GM13977 (cell line): Measurements from ENCODE around the gene NCOA7.
A peak's percentile ranks its signal among the peaks of the same experiment; 100 is the strongest.

Experiments used
- DNase-seq: peaks from one replicate; pipeline ENCODE4 v3.0.0; 2012; ENCODE audit warnings: low spot score
- CTCF ChIP-seq: IDR thresholded peaks from 2 replicates; pipeline ENCODE4 v1.5.1; 2012; ENCODE audit warnings: mild to moderate bottlenecking, control low read depth; ENCODE audit not compliant: insufficient read depth; ENCODE audit errors: extremely low read depth, missing control alignments
- in situ Hi-C: fragments of 300-500 bp; cut with MboI; formaldehyde crosslinking; loops from one replicate; pipeline ENCODE4 v1.12.0; 2022; ENCODE audit warnings: low sequenced_read_pairs, low pct_unique_long_range_greater_than_20kb, mixed read lengths, inconsistent platforms; ENCODE audit not compliant: unreplicated experiment

Gene NCOA7

GRCh38 chr6:125810445-125810844 lies 19.7 kb downstream of the NCOA7 start:
- no peak for DNase-seq
- no peak for TF ChIP-seq CTCF
- in situ Hi-C loops: no loop called here

- no peak for DNase-seq
- in situ Hi-C loops: no loop called here
- TF ChIP-seq CTCF: peak; percentile 15
Observed at GRCh38 chr6:125811259-125811658, 20.5 kb downstream of the NCOA7 start.

- no peak for DNase-seq
- in situ Hi-C loops: no loop called here
- no peak for TF ChIP-seq CTCF
Observed at GRCh38 chr6:125812394-125813292, 21.9 kb downstream of the NCOA7 start.

- in situ Hi-C loops: no loop called here
- no peak for DNase-seq
- TF ChIP-seq CTCF: no peak
Observed at GRCh38 chr6:125814481-125814880, 23.7 kb downstream of the NCOA7 start.

GRCh38 chr6:125815080-125815910 lies 24.5 kb downstream of the NCOA7 start:
- in situ Hi-C loops: no loop called here
- no peak for TF ChIP-seq CTCF
- no peak for DNase-seq

GRCh38 chr6:125816828-125817280 lies 26.1 kb downstream of the NCOA7 start:
- TF ChIP-seq CTCF: no peak
- no peak for DNase-seq

More at GRCh38 chr6:125816828-125817280, 26.1 kb downstream of the NCOA7 start:
- in situ Hi-C loops: no loop called here
